ENCODE data around the gene TAB3. TPM values are rescaled to one million over a fixed set of nuclear protein-coding genes. Genes with fewer than 3 reads are reported as not detected.

TAB3 gene
- total and polyA plus RNA-seq, 9 of the 15 experiments (the other 6 are each of a cell fraction or from before 2014, with no cell fraction given) = 2.4 to 31.1 (median 15.5) TPM

- WGBS (ENCODE audit: insufficient coverage, low coverage, missing lambda C conversion rate) = 0% methylated on average over 2 of the region's 2 CpGs
- Histone ChIP-seq H3K79me2 (ENCODE audit: control insufficient read depth, insufficient read depth, low read length) (no peaks in the 10 kb centered on the region), H3K9ac (ENCODE audit: insufficient read depth in 1 of 2, low read depth in 2 of 2, low read length in 2 of 2) (no peak overlapping the region), H3K4me2 (ENCODE audit: insufficient read depth, low read length) (no peak overlapping the region), H3K9me3 (replicated peaks; ENCODE audit: control insufficient read depth, insufficient read depth, low read depth, low read length) (no peaks in the 10 kb centered on the region), H3K27ac (ENCODE audit: extremely low read depth, low read depth, low read length) (no peak overlapping the region), H2AFZ (ENCODE audit: low read depth, low read length) (0 out of 2 replicates have a peak overlapping the region, but pooled peaks have one; percentile 14), H3K9me1 (ENCODE audit: control insufficient read depth, insufficient read depth, low read length) (no peaks in the 10 kb centered on the region), H3K36me3 (ENCODE audit: control insufficient read depth, insufficient read depth, low read length) (no peaks in the 10 kb centered on the region), H3K4me1 (replicated peaks in 1 of 2; ENCODE audit: control insufficient read depth in 2 of 2, insufficient read depth in 2 of 2, low read length in 2 of 2) (no peaks in the 10 kb centered on the region), H3K4me3 (no peak overlapping the region), H3K27me3 (ENCODE audit: control insufficient read depth in 2 of 2, insufficient read depth in 2 of 2, low read length in 2 of 2) (no peaks in the 10 kb centered on the region; a peak in 1 of 5 replicates), H4K20me1 (replicated peaks; ENCODE audit: control insufficient read depth, insufficient read depth, low read length) (no peaks in the 10 kb centered on the region)
- ATAC-seq = peak; percentile 95
- intact Hi-C loops (cut with micrococcal nuclease) (loop anchor here (5.0 kb wide), 2 partner anchors 36 to 101 kb away; no protein-coding TSS in a partner anchor), in situ Hi-C loops (cut with MboI) (loop anchor here (5.0 kb wide), 1 partner anchor 94 kb away; no protein-coding TSS in a partner anchor)
- no TSS peak for BruUV-seq (replicated peaks)
- peak; percentile 14 to 51 (median 30) for DNase-seq (ENCODE audit: extremely low read depth in 1 of 4, low spot score in 3 of 4)
- ChIA-PET POLR2A (no interaction called here), CTCF (ENCODE audit: low intra/inter-chr PET ratio) (no interaction called here)
- FAIRE-seq = no peak
- TF ChIP-seq POU5F1 (IDR thresholded peaks at IDR 0.05; ENCODE audit: borderline replicate concordance, low read depth, low read length, partially characterized antibody) (no peak), NUFIP1 (IDR thresholded peaks at IDR 0.05; ENCODE audit: partially characterized antibody) (no peak), HNRNPL (IDR thresholded peaks at IDR 0.05; ENCODE audit: low read depth, low read length) (no peak), CUX1 (CRISPR knock-in tag; IDR thresholded peaks at IDR 0.05) (no peak), HDGF (IDR thresholded peaks at IDR 0.05) (no peak), TARDBP (IDR thresholded peaks at IDR 0.05) (no peak), NR2C2 (CRISPR knock-in tag; IDR thresholded peaks at IDR 0.05) (no peak), NR2C2 (tag; IDR thresholded peaks at IDR 0.05) (no peak), ZBTB33 (CRISPR knock-in tag; IDR thresholded peaks at IDR 0.05) (no peak), BACH1 (tag; IDR thresholded peaks at IDR 0.05) (no peak), ZBTB1 (CRISPR knock-in tag; IDR thresholded peaks at IDR 0.05; ENCODE audit: borderline replicate concordance, low read depth) (no peak), EP300 (IDR thresholded peaks at IDR 0.05; ENCODE audit: low read length) (no peak)
- TF ChIP-seq, protein P1, sequence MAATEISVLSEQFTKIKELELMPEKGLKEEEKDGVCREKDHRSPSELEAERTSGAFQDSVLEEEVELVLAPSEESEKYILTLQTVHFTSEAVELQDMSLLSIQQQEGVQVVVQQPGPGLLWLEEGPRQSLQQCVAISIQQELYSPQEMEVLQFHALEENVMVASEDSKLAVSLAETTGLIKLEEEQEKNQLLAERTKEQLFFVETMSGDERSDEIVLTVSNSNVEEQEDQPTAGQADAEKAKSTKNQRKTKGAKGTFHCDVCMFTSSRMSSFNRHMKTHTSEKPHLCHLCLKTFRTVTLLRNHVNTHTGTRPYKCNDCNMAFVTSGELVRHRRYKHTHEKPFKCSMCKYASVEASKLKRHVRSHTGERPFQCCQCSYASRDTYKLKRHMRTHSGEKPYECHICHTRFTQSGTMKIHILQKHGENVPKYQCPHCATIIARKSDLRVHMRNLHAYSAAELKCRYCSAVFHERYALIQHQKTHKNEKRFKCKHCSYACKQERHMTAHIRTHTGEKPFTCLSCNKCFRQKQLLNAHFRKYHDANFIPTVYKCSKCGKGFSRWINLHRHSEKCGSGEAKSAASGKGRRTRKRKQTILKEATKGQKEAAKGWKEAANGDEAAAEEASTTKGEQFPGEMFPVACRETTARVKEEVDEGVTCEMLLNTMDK (IDR thresholded peaks at IDR 0.05; ENCODE audit: borderline replicate concordance, insufficient read depth, low read depth, low read length, poor library complexity, severe bottlenecking) = no peak
Observed at GRCh38 chrX:30935985-30936384, 46.9 kb upstream of the TAB3 start.
